ENCODE results near the gene ANKRD22. TPM values are rescaled to one million over a fixed set of nuclear protein-coding genes. Genes with fewer than 3 reads are reported as not detected.

Gene ANKRD22
- total RNA-seq, 1 experiment from 2014 or later, result not detected

GRCh38 chr10:88810196-88810961, 41.3 kb downstream of the ANKRD22 start:
- peak; percentile 68 for DNase-seq
- Histone ChIP-seq H2AFZ (ENCODE audit: low read length) (no peak overlapping the region), H3K4me1 (ENCODE audit: low read length) (no peaks in the 10 kb centered on the region; the same call in 1 of the 2 replicates)

GRCh38 chr10:88809621-88810020, 42.0 kb downstream of the ANKRD22 start:
- Histone ChIP-seq H3K9ac (ENCODE audit: low read length) (no peak overlapping the region), H4K20me1 (ENCODE audit: insufficient read depth, low read depth, low read length) (no peaks in the 10 kb centered on the region), H2AFZ (ENCODE audit: low read length) (no peak overlapping the region), H3K79me2 (ENCODE audit: low read length) (no peaks in the 10 kb centered on the region), H3K4me3 (ENCODE audit: low read length) (no peak overlapping the region), H3K4me1 (ENCODE audit: low read length) (no peaks in the 10 kb centered on the region; the same call in 1 of the 2 replicates), H3K9me3 (ENCODE audit: low read length) (no peaks in the 10 kb centered on the region), H3K9me2 (replicated peaks; ENCODE audit: insufficient read depth, low read length) (no peaks in the 10 kb centered on the region), H3K27me3 (ENCODE audit: low read length) (no peaks in the 10 kb centered on the region), H3K36me3 (ENCODE audit: insufficient read depth, low read length) (no peaks in the 10 kb centered on the region), H3K27ac (ENCODE audit: low read length) (no peak overlapping the region), H3K4me2 (ENCODE audit: low read depth, low read length, poor library complexity, severe bottlenecking) (no peak overlapping the region)
- DNase-seq, result no peak

More at GRCh38 chr10:88810196-88810961, 41.3 kb downstream of the ANKRD22 start:
- Histone ChIP-seq H3K79me2 (ENCODE audit: low read length) (no peaks in the 10 kb centered on the region), H3K9ac (ENCODE audit: low read length) (no peak overlapping the region), H3K27me3 (ENCODE audit: low read length) (no peaks in the 10 kb centered on the region), H3K9me2 (replicated peaks; ENCODE audit: insufficient read depth, low read length) (no peaks in the 10 kb centered on the region), H3K4me3 (ENCODE audit: low read length) (no peak overlapping the region), H3K36me3 (ENCODE audit: insufficient read depth, low read length) (no peaks in the 10 kb centered on the region), H3K27ac (ENCODE audit: low read length) (no peak overlapping the region), H4K20me1 (ENCODE audit: insufficient read depth, low read depth, low read length) (no peaks in the 10 kb centered on the region), H3K9me3 (ENCODE audit: low read length) (no peaks in the 10 kb centered on the region), H3K4me2 (ENCODE audit: low read depth, low read length, poor library complexity, severe bottlenecking) (no peak overlapping the region)

GRCh38 chr10:88805924-88806323, 45.7 kb downstream of the ANKRD22 start:
- Histone ChIP-seq H3K4me1 (ENCODE audit: low read length) (no peaks in the 10 kb centered on the region), H3K9me2 (replicated peaks; ENCODE audit: insufficient read depth, low read length) (no peaks in the 10 kb centered on the region), H3K79me2 (ENCODE audit: low read length) (no peaks in the 10 kb centered on the region), H3K27me3 (ENCODE audit: low read length) (no peaks in the 10 kb centered on the region), H2AFZ (ENCODE audit: low read length) (no peak overlapping the region), H3K27ac (ENCODE audit: low read length) (no peak overlapping the region), H3K36me3 (ENCODE audit: insufficient read depth, low read length) (no peaks in the 10 kb centered on the region), H3K4me2 (ENCODE audit: low read depth, low read length, poor library complexity, severe bottlenecking) (no peak overlapping the region), H3K9ac (ENCODE audit: low read length) (no peak overlapping the region), H4K20me1 (ENCODE audit: insufficient read depth, low read depth, low read length) (no peaks in the 10 kb centered on the region), H3K4me3 (ENCODE audit: low read length) (no peak overlapping the region), H3K9me3 (ENCODE audit: low read length) (no peaks in the 10 kb centered on the region)
- no peak for DNase-seq

- Histone ChIP-seq H3K4me3 (ENCODE audit: low read length) (no peak overlapping the region), H3K27ac (ENCODE audit: low read length) (no peak overlapping the region), H3K9me2 (replicated peaks; ENCODE audit: insufficient read depth, low read length) (no peaks in the 10 kb centered on the region), H3K9ac (ENCODE audit: low read length) (no peak overlapping the region), H3K9me3 (ENCODE audit: low read length) (no peaks in the 10 kb centered on the region), H3K27me3 (ENCODE audit: low read length) (no peaks in the 10 kb centered on the region), H3K4me2 (ENCODE audit: low read depth, low read length, poor library complexity, severe bottlenecking) (no peak overlapping the region), H3K36me3 (ENCODE audit: insufficient read depth, low read length) (no peaks in the 10 kb centered on the region), H2AFZ (ENCODE audit: low read length) (no peak overlapping the region), H3K4me1 (ENCODE audit: low read length) (no peaks in the 10 kb centered on the region), H3K79me2 (ENCODE audit: low read length) (no peaks in the 10 kb centered on the region), H4K20me1 (ENCODE audit: insufficient read depth, low read depth, low read length) (no peaks in the 10 kb centered on the region)
- no peak for DNase-seq
Observed at GRCh38 chr10:88805361-88805760, 46.3 kb downstream of the ANKRD22 start.

- no peaks in the 10 kb centered on the region for H3K9me3 ChIP-seq (ENCODE audit: low read length)
- H2AFZ ChIP-seq (ENCODE audit: low read length), result no peak overlapping the region
- no peak for DNase-seq
- no peaks in the 10 kb centered on the region for H3K79me2 ChIP-seq (ENCODE audit: low read length)
- no peak overlapping the region for H3K9ac ChIP-seq (ENCODE audit: low read length)
- no peaks in the 10 kb centered on the region for H4K20me1 ChIP-seq (ENCODE audit: insufficient read depth, low read depth, low read length)
- no peaks in the 10 kb centered on the region for H3K9me2 ChIP-seq (replicated peaks; ENCODE audit: insufficient read depth, low read length)
- no peaks in the 10 kb centered on the region for H3K27me3 ChIP-seq (ENCODE audit: low read length)
- no peak overlapping the region for H3K4me3 ChIP-seq (ENCODE audit: low read length)
- H3K4me1 ChIP-seq (ENCODE audit: low read length), result no peaks in the 10 kb centered on the region
- H3K36me3 ChIP-seq (ENCODE audit: insufficient read depth, low read length), result no peaks in the 10 kb centered on the region
- H3K27ac ChIP-seq (ENCODE audit: low read length), result no peak overlapping the region
- no peak overlapping the region for H3K4me2 ChIP-seq (ENCODE audit: low read depth, low read length, poor library complexity, severe bottlenecking)
Observed at GRCh38 chr10:88804083-88804812, 47.4 kb downstream of the ANKRD22 start.

GRCh38 chr10:88803641-88804040, 48.0 kb downstream of the ANKRD22 start:
- H3K27ac ChIP-seq (ENCODE audit: low read length), result no peak overlapping the region
- H3K4me3 ChIP-seq (ENCODE audit: low read length), result no peak overlapping the region
- H4K20me1 ChIP-seq (ENCODE audit: insufficient read depth, low read depth, low read length), result no peaks in the 10 kb centered on the region
- no peaks in the 10 kb centered on the region for H3K36me3 ChIP-seq (ENCODE audit: insufficient read depth, low read length)
- no peaks in the 10 kb centered on the region for H3K9me2 ChIP-seq (replicated peaks; ENCODE audit: insufficient read depth, low read length)
- DNase-seq, result no peak
- H3K9me3 ChIP-seq (ENCODE audit: low read length), result no peaks in the 10 kb centered on the region
- H3K4me1 ChIP-seq (ENCODE audit: low read length), result no peaks in the 10 kb centered on the region
- H3K4me2 ChIP-seq (ENCODE audit: low read depth, low read length, poor library complexity, severe bottlenecking), result no peak overlapping the region
- no peak overlapping the region for H3K9ac ChIP-seq (ENCODE audit: low read length)
- H2AFZ ChIP-seq (ENCODE audit: low read length), result no peak overlapping the region
- H3K79me2 ChIP-seq (ENCODE audit: low read length), result no peaks in the 10 kb centered on the region
- H3K27me3 ChIP-seq (ENCODE audit: low read length), result no peaks in the 10 kb centered on the region

- no peaks in the 10 kb centered on the region for H3K9me2 ChIP-seq (replicated peaks; ENCODE audit: insufficient read depth, low read length)
- no peak within 1 kb of the TSS for H3K4me2 ChIP-seq (ENCODE audit: low read depth, low read length, poor library complexity, severe bottlenecking)
- no peaks in the 10 kb centered on the region for H3K9me3 ChIP-seq (ENCODE audit: low read length)
- no peaks in the 10 kb centered on the region for H3K4me1 ChIP-seq (ENCODE audit: low read length)
- H3K36me3 ChIP-seq (ENCODE audit: insufficient read depth, low read length), result no peaks in the 10 kb centered on the region
- H3K4me3 ChIP-seq (ENCODE audit: low read length), result no peak within 1 kb of the TSS
- H3K9ac ChIP-seq (ENCODE audit: low read length), result no peak within 1 kb of the TSS
- H2AFZ ChIP-seq (ENCODE audit: low read length), result no peak within 1 kb of the TSS
- no peaks in the 10 kb centered on the region for H3K79me2 ChIP-seq (ENCODE audit: low read length)
- no peak for DNase-seq
- no peaks in the 10 kb centered on the region for H4K20me1 ChIP-seq (ENCODE audit: insufficient read depth, low read depth, low read length)
- no peaks in the 10 kb centered on the region for H3K27me3 ChIP-seq (ENCODE audit: low read length)
- no peak within 1 kb of the TSS for H3K27ac ChIP-seq (ENCODE audit: low read length)
Observed at GRCh38 chr10:88802523-88803285, 48.9 kb downstream of the ANKRD22 start, which contains the start of gene LIPM. TSS of gene LIPM (plus strand) at chr10:88802730. CDS start at chr10:88802897, 167 bp downstream.
